Esophagus muscularis mucosa (tissue), 4 donors: ENCODE measurements around the gene PHLPP1.

Source experiments
- EP300 ChIP-seq: sonication (generic); formaldehyde crosslinking; IDR thresholded peaks from one replicate; pipeline ENCODE4 v1.6.1; 2017; ENCODE audit warnings: antibody characterized with exemption
- POLR2A ChIP-seq: fragments of 450-650 bp; IDR thresholded peaks from one replicate; pipeline ENCODE4 v1.6.1; 2017; ENCODE audit warnings: antibody characterized with exemption, moderate library complexity, mild to moderate bottlenecking, low read depth
- POLR2AphosphoS5 ChIP-seq, 2 donors: sonication (generic); formaldehyde crosslinking; IDR thresholded peaks; one replicate each; pipeline ENCODE4 v1.6.1; 2017; ENCODE audit warnings: antibody characterized with exemption in 2 of 2
- TF ChIP-seq, protein P1 (sequence below), 3 experiments: fragments of 200-600 bp in 2 of 3; fragments of 450-650 bp in 1 of 3; sonication (generic) in 2 of 3; IDR thresholded peaks; one replicate each; pipeline ENCODE4 v1.5.1; 2017 to 2019; ENCODE audit warnings: antibody characterized with exemption in 3 of 3, mild to moderate bottlenecking in 2 of 3, moderate library complexity in 1 of 3

DNA sequence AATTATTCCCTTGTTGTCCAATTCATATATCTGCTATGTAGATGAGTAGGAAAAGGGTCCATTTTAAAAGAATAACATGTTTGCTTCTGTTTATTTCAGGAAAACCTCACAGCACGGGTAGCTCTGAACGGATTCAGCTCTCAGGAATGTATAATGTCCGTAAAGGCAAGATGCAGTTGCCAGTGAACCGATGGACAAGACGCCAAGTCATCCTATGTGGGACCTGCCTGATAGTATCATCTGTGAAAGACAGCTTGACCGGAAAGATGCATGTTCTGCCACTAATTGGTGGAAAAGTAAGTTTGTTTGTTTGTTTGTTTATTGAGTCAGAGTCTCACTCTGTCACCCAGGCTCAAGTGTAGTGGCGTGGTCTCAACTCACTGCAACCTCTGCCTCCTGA is 114.6 kb downstream of the PHLPP1 start:
- TF ChIP-seq, protein P1, sequence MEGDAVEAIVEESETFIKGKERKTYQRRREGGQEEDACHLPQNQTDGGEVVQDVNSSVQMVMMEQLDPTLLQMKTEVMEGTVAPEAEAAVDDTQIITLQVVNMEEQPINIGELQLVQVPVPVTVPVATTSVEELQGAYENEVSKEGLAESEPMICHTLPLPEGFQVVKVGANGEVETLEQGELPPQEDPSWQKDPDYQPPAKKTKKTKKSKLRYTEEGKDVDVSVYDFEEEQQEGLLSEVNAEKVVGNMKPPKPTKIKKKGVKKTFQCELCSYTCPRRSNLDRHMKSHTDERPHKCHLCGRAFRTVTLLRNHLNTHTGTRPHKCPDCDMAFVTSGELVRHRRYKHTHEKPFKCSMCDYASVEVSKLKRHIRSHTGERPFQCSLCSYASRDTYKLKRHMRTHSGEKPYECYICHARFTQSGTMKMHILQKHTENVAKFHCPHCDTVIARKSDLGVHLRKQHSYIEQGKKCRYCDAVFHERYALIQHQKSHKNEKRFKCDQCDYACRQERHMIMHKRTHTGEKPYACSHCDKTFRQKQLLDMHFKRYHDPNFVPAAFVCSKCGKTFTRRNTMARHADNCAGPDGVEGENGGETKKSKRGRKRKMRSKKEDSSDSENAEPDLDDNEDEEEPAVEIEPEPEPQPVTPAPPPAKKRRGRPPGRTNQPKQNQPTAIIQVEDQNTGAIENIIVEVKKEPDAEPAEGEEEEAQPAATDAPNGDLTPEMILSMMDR (IDR thresholded peaks at IDR 0.05) = no peak
- TF ChIP-seq POLR2AphosphoS5 (IDR thresholded peaks at IDR 0.05) (no peak), EP300 (no peak), POLR2A (no peak)
